Stimulated activated naive CD4-positive, alpha-beta T cell treated with Interleukin-2 at 50 U/mL for 16 hours (primary cell): ENCODE results near the gene DLD.
A peak's percentile ranks its signal among the peaks of the same experiment; 100 is the strongest.
"Not testable (repeated sequence)": the region's sequence is repeated elsewhere in the genome, so short reads cannot be mapped to it uniquely, and the experiment has no call there.

Experiments
- DNase-seq: peaks from one replicate; lab custom pipeline; 2025; lab: John Stamatoyannopoulos, UW

Gene DLD

DNA sequence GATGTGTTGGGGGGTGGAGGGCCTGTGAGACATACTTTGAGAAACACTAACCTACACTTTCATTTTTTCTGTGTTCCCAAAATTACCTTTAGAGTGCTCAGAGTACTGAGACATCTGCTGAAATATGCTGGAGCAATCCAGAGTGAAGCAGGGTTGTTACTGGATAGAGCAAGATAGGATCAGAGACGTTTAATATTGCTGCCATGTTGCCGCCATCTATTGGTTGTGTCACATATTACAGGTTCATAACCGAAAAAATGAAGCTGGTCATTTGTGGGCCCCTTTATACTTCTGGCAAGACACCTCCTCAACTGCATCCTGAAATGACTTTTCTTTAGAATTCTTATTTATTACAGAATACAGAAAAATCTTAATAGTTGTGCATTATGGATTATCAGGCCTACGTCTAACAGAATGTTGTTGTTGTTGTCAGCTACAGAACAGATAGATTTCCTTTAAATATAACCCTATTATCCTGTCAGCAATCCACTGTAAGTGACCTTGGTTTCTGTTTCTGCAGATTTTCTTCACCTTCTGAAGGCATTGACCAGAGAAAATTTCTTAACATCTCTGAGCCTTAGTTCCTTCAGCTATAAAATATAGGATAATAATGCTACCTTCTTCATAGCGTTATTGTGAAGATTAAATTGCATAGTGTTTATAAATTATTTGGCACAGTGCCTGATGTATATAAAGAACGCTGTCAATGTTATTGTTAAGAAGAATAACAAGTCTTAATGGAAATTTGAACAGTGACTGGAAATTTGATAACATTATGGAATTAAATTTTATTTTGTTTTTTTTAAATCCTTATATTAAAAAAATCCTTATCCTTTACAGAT is 16.2 kb upstream of the DLD start:
- DNase-seq: peak; percentile 13

- no peak for DNase-seq
Measured at GRCh38 chr7:107876916-107877315, 14.1 kb upstream of the DLD start.

DNA sequence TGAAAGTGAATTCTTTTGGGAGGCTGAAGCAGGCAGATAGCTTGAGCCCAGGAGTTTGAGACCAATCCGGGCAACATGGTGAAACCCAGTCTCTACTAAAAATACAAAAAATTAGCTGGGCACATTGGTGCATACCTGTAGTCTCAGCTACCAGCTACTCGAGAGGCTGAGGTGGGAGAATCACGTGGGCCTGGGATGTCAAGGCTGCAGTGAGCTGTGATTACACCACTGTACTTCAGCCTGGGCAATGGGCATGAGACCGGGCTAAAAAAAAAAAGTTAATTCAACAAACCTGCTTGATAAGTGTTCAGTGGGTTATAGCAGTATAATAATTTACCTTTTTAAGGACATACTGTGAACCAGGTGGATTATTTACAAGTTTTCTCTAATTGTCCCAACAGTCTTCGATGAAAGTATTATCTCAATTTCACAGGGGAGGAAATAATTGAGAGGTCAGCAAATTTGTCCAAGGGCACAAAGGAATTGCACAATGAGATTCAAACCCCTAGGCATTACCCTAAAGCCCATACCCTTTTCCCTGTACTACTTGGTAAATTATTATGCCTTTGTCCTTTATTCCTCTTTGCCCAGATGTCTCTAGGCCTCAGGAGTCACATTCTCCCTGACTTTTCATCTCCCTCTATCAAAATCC is 13.1 kb upstream of the DLD start:
- DNase-seq: no peak

- DNase-seq: no peak
Measured at GRCh38 chr7:107878636-107879035, 12.3 kb upstream of the DLD start.

- no peak for DNase-seq
Measured at GRCh38 chr7:107879400-107880035, 11.5 kb upstream of the DLD start.

GRCh38 chr7:107882766-107883165 is 8.2 kb upstream of the DLD start:
- DNase-seq: no peak

GRCh38 chr7:107884066-107884818 is 6.7 kb upstream of the DLD start:
- DNase-seq: no peak

DNA sequence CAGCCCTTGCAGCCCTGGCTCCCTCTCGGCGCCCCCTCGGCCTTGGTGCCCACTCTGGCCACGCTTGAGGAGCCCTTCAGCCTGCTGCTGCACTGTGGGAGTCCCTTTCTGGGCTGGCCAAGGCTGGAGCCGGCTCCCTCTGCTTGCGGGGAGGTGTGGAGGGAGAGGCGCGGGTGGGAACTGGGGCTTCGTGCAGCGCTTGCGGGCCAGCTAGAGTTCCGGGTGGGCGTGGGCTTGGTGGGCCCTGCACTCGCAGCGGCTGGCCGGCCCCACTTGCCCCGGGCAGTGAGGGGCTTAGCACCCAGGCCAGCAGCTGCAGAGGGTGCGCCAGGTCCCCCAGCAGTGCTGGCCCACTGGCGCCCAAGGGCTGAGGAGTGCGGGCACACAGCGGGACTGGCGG is 3.2 kb upstream of the DLD start:
- not testable (repeated sequence) for DNase-seq

DNA sequence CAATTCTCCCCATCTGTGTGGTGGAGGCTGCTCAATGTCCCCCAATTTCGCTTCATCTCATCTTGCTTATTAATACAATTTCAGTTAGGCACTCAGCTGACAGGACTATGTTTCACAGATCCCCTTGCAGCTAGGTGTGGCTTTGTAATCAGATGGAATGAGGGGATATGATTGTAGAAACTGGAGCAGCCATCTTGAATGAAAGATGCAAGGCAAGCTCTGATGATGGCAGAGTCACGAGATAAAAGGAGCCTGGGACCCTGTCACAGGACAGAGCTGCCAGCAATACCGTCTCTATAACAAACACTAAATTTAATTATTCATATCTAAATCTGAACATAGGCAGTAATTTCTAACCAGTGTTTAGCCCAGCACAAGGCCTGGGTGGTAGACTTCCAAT is 991 bp upstream of the DLD start:
- DNase-seq: no peak

DNA sequence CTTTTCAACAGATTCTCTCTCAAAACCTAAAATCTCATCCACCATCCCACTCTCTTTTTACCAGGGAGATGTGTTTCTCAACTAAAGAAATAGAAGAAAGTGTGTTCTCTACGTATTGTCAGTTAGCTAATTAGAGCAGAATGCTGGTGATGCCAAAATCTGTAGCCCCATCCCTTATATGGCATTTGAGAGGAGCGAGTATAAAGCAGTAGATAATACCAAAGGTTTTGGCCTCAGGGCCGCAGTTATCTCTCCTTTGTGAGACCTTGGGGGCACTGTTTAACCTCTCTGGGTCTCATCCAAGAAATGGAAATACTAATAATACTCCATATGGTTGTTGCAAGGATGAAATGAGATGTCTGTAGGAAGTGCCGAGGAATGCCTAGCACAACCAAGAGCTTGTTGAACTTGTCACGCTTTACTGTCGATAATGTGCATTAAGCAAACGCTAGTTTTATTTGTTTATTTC is 456 bp upstream of the DLD start:
- DNase-seq: no peak

DNA sequence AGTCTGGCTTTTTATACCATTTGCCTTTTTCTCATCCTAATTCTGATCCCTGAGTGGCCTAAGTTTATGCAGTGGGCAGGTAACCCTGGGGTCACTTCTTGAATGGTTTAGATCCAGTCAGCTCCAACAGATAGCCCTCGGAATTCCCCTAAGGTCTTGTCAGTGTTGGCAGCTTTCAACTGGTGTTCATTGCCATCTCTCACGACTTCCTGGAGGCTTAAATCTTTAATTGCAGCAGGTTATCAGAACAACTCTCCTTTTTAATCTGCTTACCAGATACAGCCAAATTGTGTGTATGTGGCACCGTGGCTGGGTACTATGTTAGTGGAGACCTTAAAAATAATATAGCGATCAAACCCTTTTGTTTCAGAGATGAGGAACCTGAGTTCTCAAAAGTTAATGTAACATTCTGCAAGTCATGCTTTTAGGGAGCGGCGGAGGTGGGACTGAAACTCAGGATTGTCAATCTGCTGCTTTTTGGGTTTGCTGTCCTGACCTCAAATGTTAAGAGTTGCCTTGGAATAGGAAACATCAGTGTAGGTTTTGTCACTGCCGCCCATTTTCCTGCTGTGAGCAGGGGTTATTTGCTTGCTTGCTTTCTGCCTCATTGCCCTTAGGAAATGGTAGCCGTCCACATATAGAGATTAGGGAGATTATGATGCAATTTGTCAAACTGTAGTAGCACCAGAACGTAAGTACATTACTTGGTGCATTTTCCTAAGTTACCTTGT is 818 bp downstream of the DLD start:
- DNase-seq: peak; percentile 24

DNA sequence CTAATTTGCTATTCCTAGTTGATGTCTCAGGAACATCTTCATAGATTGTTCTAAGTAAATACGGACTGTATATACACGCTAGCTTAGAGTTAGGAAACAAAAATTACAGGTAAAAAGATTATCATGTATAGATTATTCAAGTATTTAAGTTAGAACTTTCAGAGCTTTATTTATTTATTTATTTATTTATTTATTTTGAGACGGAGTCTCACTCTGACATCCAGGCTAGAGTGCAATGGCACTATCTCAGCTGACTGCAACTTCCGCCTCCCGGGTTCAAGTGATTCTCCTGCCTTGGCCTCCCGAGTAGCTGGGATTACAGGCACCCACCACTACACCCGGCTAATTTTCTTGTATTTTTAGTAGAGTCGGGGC is 1.4 kb downstream of the DLD start:
- DNase-seq: not testable (repeated sequence)

GRCh38 chr7:107898997-107899594 is 8.1 kb downstream of the DLD start:
- DNase-seq: no peak

GRCh38 chr7:107900496-107901015 is 9.6 kb downstream of the DLD start:
- DNase-seq: no peak

DNA sequence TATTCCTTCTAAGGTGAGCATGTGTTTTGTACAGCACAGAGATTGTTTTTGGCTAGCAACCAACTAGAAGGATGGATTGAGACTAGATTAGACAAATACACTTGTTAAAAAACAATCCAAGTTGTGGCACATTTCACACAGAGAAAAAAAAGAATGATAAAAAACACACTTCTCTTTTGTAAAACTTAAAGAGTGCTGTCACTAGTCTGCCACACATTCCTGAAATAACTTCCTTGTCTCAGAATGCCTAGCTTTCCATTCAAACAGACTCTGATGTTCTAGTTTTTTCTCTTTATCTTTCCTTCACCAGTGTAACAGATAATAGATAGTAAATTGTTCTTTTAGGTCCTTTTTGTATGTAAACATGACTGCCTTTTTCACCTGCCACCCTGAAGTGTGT is 11.4 kb downstream of the DLD start:
- DNase-seq: no peak

DNA sequence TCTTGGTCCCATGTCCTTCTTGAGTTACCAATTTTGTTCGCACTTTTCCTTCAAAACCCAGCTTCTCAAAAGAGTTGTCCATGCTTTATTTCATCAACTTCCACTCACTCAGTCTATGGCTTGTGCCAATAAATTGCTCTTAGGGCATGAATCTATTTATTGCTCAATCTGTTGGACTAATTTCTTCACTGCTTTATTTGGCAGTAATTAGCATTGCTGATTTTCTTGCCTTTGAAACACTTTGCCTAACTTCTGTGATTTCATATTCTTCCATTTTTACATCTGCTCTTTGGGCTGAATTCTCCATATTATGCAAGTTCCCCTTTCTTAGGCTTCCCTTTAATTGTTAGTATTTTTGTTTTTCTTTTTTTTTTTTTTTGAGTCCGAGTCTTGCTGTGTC is 16.8 kb downstream of the DLD start:
- DNase-seq: no peak

DNA sequence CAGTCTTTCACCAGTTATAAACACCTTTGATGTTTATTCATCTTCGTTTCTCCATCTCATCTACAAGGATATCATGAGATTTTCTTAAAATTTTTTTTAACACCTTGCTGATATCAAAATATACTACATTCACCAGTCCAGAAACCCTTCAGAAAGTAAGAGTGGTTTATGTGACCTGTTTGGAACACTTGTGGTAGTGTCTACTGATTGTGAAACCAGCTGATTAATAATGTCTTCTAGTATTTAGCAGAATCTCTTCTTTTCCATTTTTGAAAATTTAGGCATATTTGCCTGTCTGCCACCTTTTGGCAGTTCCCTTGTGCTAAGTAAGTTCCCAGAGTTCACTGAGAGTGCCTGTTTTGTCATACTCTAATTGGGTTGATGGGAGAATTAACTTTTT is 18.5 kb downstream of the DLD start:
- no peak for DNase-seq

GRCh38 chr7:107911981-107912380 is 21.0 kb downstream of the DLD start:
- no peak for DNase-seq

GRCh38 chr7:107913851-107914250 is 22.9 kb downstream of the DLD start:
- no peak for DNase-seq

- no peak for DNase-seq
Measured at GRCh38 chr7:107914831-107915230, 23.8 kb downstream of the DLD start.

DNA sequence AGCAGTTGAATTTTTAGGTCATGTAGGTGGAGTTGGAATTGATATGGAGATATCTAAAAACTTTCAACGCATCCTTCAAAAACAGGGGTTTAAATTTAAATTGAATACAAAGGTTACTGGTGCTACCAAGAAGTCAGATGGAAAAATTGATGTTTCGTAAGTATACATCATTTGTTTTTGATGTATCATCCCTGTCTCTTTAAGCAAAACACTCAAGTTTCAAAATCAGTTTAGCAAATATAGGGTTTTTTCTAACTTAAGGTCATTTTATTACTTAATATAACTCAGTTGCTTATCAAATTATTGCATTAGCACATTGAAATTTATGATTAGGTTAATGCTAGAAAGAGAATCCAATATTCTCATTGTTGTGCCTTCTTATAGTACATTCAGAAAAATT is 24.6 kb downstream of the DLD start:
- no peak for DNase-seq
